SW 1271 (cell line): ENCODE data around the gene KLHL25.

ENCODE experiments used
- DNase-seq, 2 experiments: peaks; one replicate each; lab custom pipeline; 2025; lab: John Stamatoyannopoulos, UW

KLHL25 gene

GRCh38 chr15:85716261-85716660, 78.5 kb downstream of the KLHL25 start:
- no peak for DNase-seq

DNA sequence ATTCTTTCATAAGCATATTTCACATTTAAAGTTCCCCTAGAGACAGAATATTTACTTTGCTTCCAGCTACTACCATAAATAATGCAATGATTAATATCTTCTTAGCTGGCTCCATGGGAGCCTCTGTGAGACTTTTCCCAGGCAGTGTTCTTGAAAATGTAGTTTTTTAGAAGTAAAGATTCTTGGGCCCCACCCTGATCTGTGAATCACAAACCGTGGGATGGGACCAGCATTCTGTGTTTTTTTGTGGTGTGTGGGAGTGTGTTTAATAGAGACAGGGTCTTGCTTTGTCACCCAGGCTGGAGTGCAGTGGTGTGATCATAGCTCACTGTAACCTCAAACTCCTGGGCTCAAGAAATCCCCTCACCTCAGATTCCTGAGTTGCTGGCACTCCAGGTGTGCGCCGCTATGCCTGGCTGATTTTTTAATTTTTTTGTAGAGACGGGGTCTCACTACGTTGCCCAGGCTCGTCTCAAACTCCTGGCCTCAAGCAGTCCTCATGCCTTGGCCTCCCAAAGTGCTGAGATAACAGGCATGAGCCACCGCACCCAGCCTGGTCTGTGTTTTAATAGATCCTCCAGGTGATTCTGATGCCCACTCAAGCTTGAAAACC, 83.0 kb downstream of the KLHL25 start:
- DNase-seq = no peak

DNA sequence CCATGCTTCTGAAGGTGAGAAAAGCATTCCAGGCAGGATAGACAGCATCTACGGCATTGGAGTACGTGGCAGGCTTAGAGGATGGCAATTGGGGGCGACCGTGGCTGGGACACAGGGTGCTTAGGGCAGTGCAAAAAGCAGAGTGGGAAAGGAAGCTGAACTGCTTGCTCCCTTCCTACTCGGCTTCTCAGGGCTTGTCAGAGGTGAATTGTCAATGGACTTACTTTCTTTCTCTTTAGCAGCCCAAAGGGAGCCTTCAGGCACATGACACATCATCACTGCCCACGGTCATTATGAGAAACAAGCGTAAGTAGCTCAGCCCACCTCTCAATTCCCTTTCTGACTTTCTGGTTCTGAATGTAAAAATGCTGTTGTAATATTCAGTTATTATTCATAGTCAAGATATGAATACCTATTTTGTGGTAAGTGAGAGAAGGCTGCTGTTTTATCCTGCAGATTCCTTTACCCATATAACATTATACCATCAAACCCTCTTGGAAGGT, 84.3 kb downstream of the KLHL25 start:
- no peak for DNase-seq
